H9 (cell line): Measurements from ENCODE around the gene SGTB. TPM values are rescaled to one million over a fixed set of nuclear protein-coding genes. Genes with fewer than 3 reads are reported as not detected.

Experiments used
- DNase-seq: peaks from one replicate; pipeline ENCODE4 v3.0.0-alpha.2; 2017
- H2AFZ ChIP-seq: one replicate; pipeline ENCODE4 v1.6.1; 2013; ENCODE audit warnings: mild to moderate bottlenecking, low read length, control low read depth, moderate library complexity
- H2AK5ac ChIP-seq: 2 replicates; pipeline ENCODE4 v1.6.1; 2013; ENCODE audit warnings: low read length, control low read depth, mixed read lengths; ENCODE audit not compliant: insufficient read length
- H2BK120ac ChIP-seq: one replicate; pipeline ENCODE4 v1.6.1; 2013; ENCODE audit warnings: low read depth, mild to moderate bottlenecking, low read length, control low read depth, inconsistent platforms; ENCODE audit not compliant: poor library complexity, severe bottlenecking
- H2BK12ac ChIP-seq: 2 replicates; pipeline ENCODE4 v1.6.1; 2013; ENCODE audit warnings: low read length, control low read depth, mixed read lengths, low read depth; ENCODE audit not compliant: insufficient read length
- H2BK15ac ChIP-seq: 2 replicates; pipeline ENCODE4 v1.6.1; 2013; ENCODE audit warnings: low read depth, low read length, control low read depth
- H2BK20ac ChIP-seq: one replicate; pipeline ENCODE4 v1.6.1; 2013; ENCODE audit warnings: low read depth, mild to moderate bottlenecking, low read length, control low read depth, inconsistent platforms; ENCODE audit not compliant: poor library complexity, severe bottlenecking
- H2BK5ac ChIP-seq: 2 replicates; pipeline ENCODE4 v1.6.1; 2013; ENCODE audit warnings: low read length, control low read depth, mixed read lengths; ENCODE audit not compliant: insufficient read length
- H3K14ac ChIP-seq: 2 replicates; pipeline ENCODE4 v1.6.1; 2013; ENCODE audit warnings: low read length, control low read depth; ENCODE audit not compliant: insufficient read depth
- H3K18ac ChIP-seq: 2 replicates; pipeline ENCODE4 v1.6.1; 2013; ENCODE audit warnings: low read depth, mild to moderate bottlenecking, mixed read lengths, low read length, control low read depth; ENCODE audit not compliant: insufficient read length
- H3K23ac ChIP-seq: 2 replicates; pipeline ENCODE4 v1.6.1; 2013; ENCODE audit warnings: low read length, control low read depth, mixed read lengths, low read depth; ENCODE audit not compliant: insufficient read length
- H3K23me2 ChIP-seq: 2 replicates; pipeline ENCODE4 v1.6.1; 2013; ENCODE audit warnings: low read depth, mild to moderate bottlenecking, mixed read lengths, low read length, control low read depth; ENCODE audit not compliant: insufficient read length, poor library complexity, severe bottlenecking
- H3K27ac ChIP-seq: 2 replicates; pipeline ENCODE4 v1.5.1; 2013; ENCODE audit warnings: low read length, control low read depth, mixed read lengths, low read depth; ENCODE audit not compliant: insufficient read length
- H3K27me3 ChIP-seq: 2 replicates; pipeline ENCODE4 v1.6.1; 2013; ENCODE audit warnings: low read length, control low read depth, inconsistent platforms; ENCODE audit not compliant: insufficient read depth
- H3K4ac ChIP-seq: 2 replicates; pipeline ENCODE4 v1.6.1; 2013; ENCODE audit warnings: low read depth, mild to moderate bottlenecking, control low read depth, inconsistent platforms, low read length, moderate library complexity
- H3K4me1 ChIP-seq: 2 replicates; pipeline ENCODE4 v1.6.1; 2013; ENCODE audit warnings: low read length, control low read depth, inconsistent platforms; ENCODE audit not compliant: insufficient read depth
- H3K4me2 ChIP-seq: 2 replicates; pipeline ENCODE4 v1.6.1; 2013; ENCODE audit warnings: low read length, control low read depth, mixed read lengths; ENCODE audit not compliant: insufficient read length, insufficient read depth
- H3K56ac ChIP-seq: 2 replicates; pipeline ENCODE4 v1.6.1; 2013; ENCODE audit warnings: low read depth, mild to moderate bottlenecking, mixed read lengths, low read length, control low read depth; ENCODE audit not compliant: insufficient read length
- H3K79me1 ChIP-seq: 2 replicates; pipeline ENCODE4 v1.6.1; 2013; ENCODE audit warnings: low read depth, mild to moderate bottlenecking, moderate library complexity, low read length, control low read depth, inconsistent platforms; ENCODE audit not compliant: insufficient read depth, poor library complexity, severe bottlenecking
- H3K79me2 ChIP-seq: 2 replicates; pipeline ENCODE4 v1.6.1; 2013; ENCODE audit warnings: low read length, control low read depth, inconsistent platforms; ENCODE audit not compliant: insufficient read depth
- H3K9ac ChIP-seq: 2 replicates; pipeline ENCODE4 v1.6.1; 2013; ENCODE audit warnings: low read length, control low read depth, mixed read lengths; ENCODE audit not compliant: insufficient read length; ENCODE audit errors: extremely low read depth
- H3K9me3 ChIP-seq: one replicate; pipeline ENCODE4 v1.6.1; 2013; ENCODE audit warnings: low read depth, low read length, inconsistent platforms; ENCODE audit not compliant: control insufficient read depth
- H3T11ph ChIP-seq: one replicate; pipeline ENCODE4 v1.6.1; 2013; ENCODE audit warnings: mild to moderate bottlenecking, low read length, control low read depth, inconsistent platforms
- H4K20me1 ChIP-seq: one replicate; pipeline ENCODE4 v1.6.1; 2013; ENCODE audit not compliant: control insufficient read depth, insufficient read length, insufficient read depth
- H4K5ac ChIP-seq: 2 replicates; pipeline ENCODE4 v1.6.1; 2013; ENCODE audit warnings: low read depth, mild to moderate bottlenecking, mixed read lengths, low read length, control low read depth; ENCODE audit not compliant: insufficient read length
- H4K8ac ChIP-seq: replicated peaks from 2 replicates; pipeline ENCODE4 v1.6.1; 2013; ENCODE audit warnings: low read length, control low read depth, mixed read lengths, low read depth; ENCODE audit not compliant: insufficient read length
- H4K91ac ChIP-seq: 2 replicates; pipeline ENCODE4 v1.6.1; 2013; ENCODE audit warnings: low read depth, mild to moderate bottlenecking, moderate library complexity, mixed read lengths, low read length, control low read depth; ENCODE audit not compliant: insufficient read length
- H3K27ac Mint-ChIP-seq, 3 experiments: 2 replicates in 2 of 3; 3 replicates in 1 of 3; pipeline ENCODE4 v1.8.0; 2020 to 2021; ENCODE audit warnings: mixed read lengths in 3 of 3, mild to moderate bottlenecking in 1 of 3, moderate library complexity in 1 of 3
- H3K27me3 Mint-ChIP-seq: 2 replicates; pipeline ENCODE4 v1.8.0; 2021; ENCODE audit warnings: low read depth, mild to moderate bottlenecking, moderate library complexity, mixed read lengths
- H3K36me3 Mint-ChIP-seq, 3 experiments: 2 replicates in 2 of 3; 3 replicates in 1 of 3; pipeline ENCODE4 v1.8.0; 2020 to 2021; ENCODE audit warnings: low read depth in 3 of 3, mixed read lengths in 3 of 3; ENCODE audit not compliant: insufficient read depth in 1 of 3
- H3K4me1 Mint-ChIP-seq, 2 experiments: 2 replicates each; pipeline ENCODE4 v1.8.0; 2020; ENCODE audit warnings: mixed read lengths in 2 of 2
- H3K4me3 Mint-ChIP-seq, 2 experiments: 2 replicates in 1 of 2; 3 replicates in 1 of 2; pipeline ENCODE4 v1.8.0; 2020 to 2021; ENCODE audit warnings: mild to moderate bottlenecking in 2 of 2, mixed read lengths in 2 of 2, moderate library complexity in 1 of 2
- H3K9me3 Mint-ChIP-seq, 2 experiments: 2 replicates in 1 of 2; 3 replicates in 1 of 2; pipeline ENCODE4 v1.8.0; 2020; ENCODE audit warnings: mild to moderate bottlenecking in 2 of 2, mixed read lengths in 2 of 2, moderate library complexity in 1 of 2
- CTCF ChIP-seq: fragments of 200-600 bp; sonication (generic); conservative IDR thresholded peaks from 3 replicates; pipeline ENCODE4 v1.8.0; 2021; ENCODE audit warnings: antibody characterized with exemption, mild to moderate bottlenecking
- total RNA-seq: library from RNA; stranded (reverse); gene quantifications from 2 replicates; pipeline ENCODE4 v1.2.1, GENCODE V29; 2021

The SGTB gene
- total RNA-seq, 1 experiment from 2014 or later: 18.7 TPM

GRCh38 chr5:65718576-65719310 lies 3.2 kb downstream of the SGTB start:
- Histone ChIP-seq H3K18ac (no peak overlapping the region), H3K14ac (no peak overlapping the region), H3K4me1 (no peaks in the 10 kb centered on the region), H3K9me3 (no peaks in the 10 kb centered on the region), H2AK5ac (no peak overlapping the region), H3K27me3 (no peaks in the 10 kb centered on the region), H3T11ph (no peak overlapping the region), H4K20me1 (no peaks in the 10 kb centered on the region), H3K4ac (no peak overlapping the region), H3K79me2 (peaks cover 2% of the 10 kb centered on the region; the same call in 1 of the 2 replicates), H3K4me2 (no peak overlapping the region), H4K8ac (no peak overlapping the region), H2BK15ac (no peak overlapping the region), H4K5ac (no peak overlapping the region), H2AFZ (no peak overlapping the region), H2BK120ac (no peak overlapping the region), H3K79me1 (no peaks in the 10 kb centered on the region), H3K56ac (no peak overlapping the region), H2BK12ac (no peak overlapping the region), H2BK20ac (no peak overlapping the region), H3K27ac (no peak overlapping the region), H3K23me2 (peaks cover 2% of the 10 kb centered on the region), H3K23ac (no peak overlapping the region), H2BK5ac (no peak overlapping the region), H3K9ac (no peak overlapping the region), H4K91ac (no peak overlapping the region)
- Mint-ChIP-seq H3K9me3 (no peaks in the 10 kb centered on the region; a peak in 1 of 5 replicates), H3K27me3 (no peaks in the 10 kb centered on the region), H3K4me1 (peaks cover 8 to 10% of the 10 kb centered on the region in 2 experiments), H3K27ac (no peak overlapping the region), H3K36me3 (peaks cover 8 to 18% (median 16%) of the 10 kb centered on the region in 3 experiments; a peak in 6 of 7 replicates), H3K4me3 (no peak overlapping the region)
- DNase-seq: no peak
- no peak for TF ChIP-seq CTCF
